Activated naive CD4-positive, alpha-beta T cell (primary cell): ENCODE results near the gene DIPK1A.

ENCODE experiments used
- DNase-seq, 4 experiments: peaks; one replicate each; lab custom pipeline; 2025; lab: John Stamatoyannopoulos, UW

DIPK1A gene

GRCh38 chr1:92842082-92843045, 118.9 kb downstream of the DIPK1A start:
- DNase-seq, result no peak

- no peak for DNase-seq
Measured at GRCh38 chr1:92840600-92840999, 120.7 kb downstream of the DIPK1A start.

GRCh38 chr1:92839442-92839841, 121.8 kb downstream of the DIPK1A start:
- no peak for DNase-seq

GRCh38 chr1:92838519-92838918, 122.7 kb downstream of the DIPK1A start:
- no peak for DNase-seq

GRCh38 chr1:92837062-92837461, 124.2 kb downstream of the DIPK1A start:
- no peak for DNase-seq

- no peak for DNase-seq
Measured at GRCh38 chr1:92834617-92835016, 126.6 kb downstream of the DIPK1A start.

GRCh38 chr1:92833840-92834239, 127.4 kb downstream of the DIPK1A start:
- no peak for DNase-seq

GRCh38 chr1:92832537-92833114, 128.6 kb downstream of the DIPK1A start:
- DNase-seq, result no peak

GRCh38 chr1:92831762-92832536, 129.3 kb downstream of the DIPK1A start, which contains the start of gene RPL5:
Gene RPL5 (plus strand): TSS chr1:92832040. CDS start chr1:92832115, 75 bp downstream.
- DNase-seq, result peak; percentile 91 to 96 (median 94)

- DNase-seq, result no peak
Measured at GRCh38 chr1:92831368-92831761, 129.9 kb downstream of the DIPK1A start.

- no peak for DNase-seq
Measured at GRCh38 chr1:92826792-92827191, 134.5 kb downstream of the DIPK1A start.

- no peak for DNase-seq
Measured at GRCh38 chr1:92822879-92823278, 138.4 kb downstream of the DIPK1A start.

GRCh38 chr1:92820551-92820950, 140.7 kb downstream of the DIPK1A start:
- no peak for DNase-seq

- no peak for DNase-seq
Measured at GRCh38 chr1:92820024-92820423, 141.2 kb downstream of the DIPK1A start.

GRCh38 chr1:92817986-92818764, 143.1 kb downstream of the DIPK1A start:
- DNase-seq, result no peak

- DNase-seq, result no peak
Measured at GRCh38 chr1:92817137-92817697, 144.0 kb downstream of the DIPK1A start.

- no peak for DNase-seq
Measured at GRCh38 chr1:92816732-92817131, 144.5 kb downstream of the DIPK1A start.

- DNase-seq, result no peak
Measured at GRCh38 chr1:92808381-92808780, 152.9 kb downstream of the DIPK1A start.

- no peak for DNase-seq
Measured at GRCh38 chr1:92805216-92805615, 156.0 kb downstream of the DIPK1A start.

- DNase-seq, result no peak
Measured at GRCh38 chr1:92804721-92805201, 156.5 kb downstream of the DIPK1A start.
